Measurements from ENCODE around the gene SMARCA4. TPM values are rescaled to one million over a fixed set of nuclear protein-coding genes. Genes with fewer than 3 reads are reported as not detected.

The SMARCA4 gene
- total RNA-seq, 6 experiments from 2014 or later = 105 to 116 (median 114) TPM

GRCh38 chr19:10920781-10921180, 40.0 kb upstream of the SMARCA4 start:
- no peak for DNase-seq
- Mint-ChIP-seq H3K27ac (no peak overlapping the region), H3K9me3 (no peaks in the 10 kb centered on the region), H3K4me1 (ENCODE audit: low read depth) (peaks cover 4% of the 10 kb centered on the region), H3K4me3 (no peak overlapping the region), H3K27me3 (ENCODE audit: insufficient read depth) (peaks cover 12% of the 10 kb centered on the region), H3K36me3 (ENCODE audit: low read depth) (peaks cover 10% of the 10 kb centered on the region; the same call in 1 of the 2 replicates)
- no peak for TF ChIP-seq CTCF (IDR thresholded peaks at IDR 0.05)

- H3K27me3 Mint-ChIP-seq (ENCODE audit: insufficient read depth) = peaks cover 14% of the 10 kb centered on the region
- H3K4me1 Mint-ChIP-seq (ENCODE audit: low read depth) = no peaks in the 10 kb centered on the region
- no peak for DNase-seq
- H3K36me3 Mint-ChIP-seq (ENCODE audit: low read depth) = peaks cover 10% of the 10 kb centered on the region; the same call in 1 of the 2 replicates
- H3K27ac Mint-ChIP-seq = no peak overlapping the region
- no peak overlapping the region for H3K4me3 Mint-ChIP-seq
- TF ChIP-seq CTCF (IDR thresholded peaks at IDR 0.05) = no peak
- no peaks in the 10 kb centered on the region for H3K9me3 Mint-ChIP-seq
Observed at GRCh38 chr19:10921199-10921909, 39.5 kb upstream of the SMARCA4 start.

- H3K27me3 Mint-ChIP-seq (ENCODE audit: insufficient read depth) = peaks cover 14% of the 10 kb centered on the region
- peaks cover 1% of the 10 kb centered on the region for H3K4me1 Mint-ChIP-seq (ENCODE audit: low read depth)
- no peak overlapping the region for H3K4me3 Mint-ChIP-seq
- H3K36me3 Mint-ChIP-seq (ENCODE audit: low read depth) = peaks cover 10% of the 10 kb centered on the region; the same call in 1 of the 2 replicates
- no peak overlapping the region for H3K27ac Mint-ChIP-seq
- no peaks in the 10 kb centered on the region for H3K9me3 Mint-ChIP-seq
- TF ChIP-seq CTCF (IDR thresholded peaks at IDR 0.05) = no peak
- DNase-seq = no peak
Observed at GRCh38 chr19:10921910-10922637, 38.8 kb upstream of the SMARCA4 start.

GRCh38 chr19:10922638-10923014, 38.2 kb upstream of the SMARCA4 start:
- DNase-seq = no peak
- H3K27me3 Mint-ChIP-seq (ENCODE audit: insufficient read depth) = peaks cover 14% of the 10 kb centered on the region
- peaks cover 16% of the 10 kb centered on the region for H3K36me3 Mint-ChIP-seq (ENCODE audit: low read depth)
- peaks cover 7% of the 10 kb centered on the region for H3K4me1 Mint-ChIP-seq (ENCODE audit: low read depth)
- H3K4me3 Mint-ChIP-seq = no peak overlapping the region
- no peak for TF ChIP-seq CTCF (IDR thresholded peaks at IDR 0.05)
- no peaks in the 10 kb centered on the region for H3K9me3 Mint-ChIP-seq
- no peak overlapping the region for H3K27ac Mint-ChIP-seq

- Mint-ChIP-seq H3K4me3 (no peak overlapping the region), H3K4me1 (ENCODE audit: low read depth) (peaks cover 9% of the 10 kb centered on the region), H3K27me3 (ENCODE audit: insufficient read depth) (peaks cover 12% of the 10 kb centered on the region), H3K27ac (no peak overlapping the region), H3K9me3 (no peaks in the 10 kb centered on the region), H3K36me3 (ENCODE audit: low read depth) (peaks cover 20% of the 10 kb centered on the region)
- DNase-seq = no peak
- no peak for TF ChIP-seq CTCF (IDR thresholded peaks at IDR 0.05)
Observed at GRCh38 chr19:10923260-10924112, 37.3 kb upstream of the SMARCA4 start.

All from HFFc6 (cell line).